Measurements from ENCODE around the gene PADI3.

GRCh38 chr1:17318262-17318661 is 69.4 kb downstream of the PADI3 start:
- TF ChIP-seq, protein P1, sequence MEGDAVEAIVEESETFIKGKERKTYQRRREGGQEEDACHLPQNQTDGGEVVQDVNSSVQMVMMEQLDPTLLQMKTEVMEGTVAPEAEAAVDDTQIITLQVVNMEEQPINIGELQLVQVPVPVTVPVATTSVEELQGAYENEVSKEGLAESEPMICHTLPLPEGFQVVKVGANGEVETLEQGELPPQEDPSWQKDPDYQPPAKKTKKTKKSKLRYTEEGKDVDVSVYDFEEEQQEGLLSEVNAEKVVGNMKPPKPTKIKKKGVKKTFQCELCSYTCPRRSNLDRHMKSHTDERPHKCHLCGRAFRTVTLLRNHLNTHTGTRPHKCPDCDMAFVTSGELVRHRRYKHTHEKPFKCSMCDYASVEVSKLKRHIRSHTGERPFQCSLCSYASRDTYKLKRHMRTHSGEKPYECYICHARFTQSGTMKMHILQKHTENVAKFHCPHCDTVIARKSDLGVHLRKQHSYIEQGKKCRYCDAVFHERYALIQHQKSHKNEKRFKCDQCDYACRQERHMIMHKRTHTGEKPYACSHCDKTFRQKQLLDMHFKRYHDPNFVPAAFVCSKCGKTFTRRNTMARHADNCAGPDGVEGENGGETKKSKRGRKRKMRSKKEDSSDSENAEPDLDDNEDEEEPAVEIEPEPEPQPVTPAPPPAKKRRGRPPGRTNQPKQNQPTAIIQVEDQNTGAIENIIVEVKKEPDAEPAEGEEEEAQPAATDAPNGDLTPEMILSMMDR (IDR thresholded peaks at IDR 0.05): no peak
- TF ChIP-seq POLR2AphosphoS5 (IDR thresholded peaks at IDR 0.05) (no peak), POLR2A (IDR thresholded peaks at IDR 0.05) (no peak)
